Astrocyte of the spinal cord (primary cell): ENCODE results near the gene RANBP17.
"Not testable (repeated sequence)": the region's sequence is repeated elsewhere in the genome, so short reads cannot be mapped to it uniquely, and the experiment has no call there.

Experiments used
- DNase-seq: peaks from one replicate; pipeline ENCODE4 v3.0.0; 2011; ENCODE audit warnings: low read depth, low spot score
- H3K4me3 ChIP-seq: 2 replicates; pipeline ENCODE4 v1.5.1; 2011; ENCODE audit warnings: low read depth, mild to moderate bottlenecking, low read length, moderate library complexity
- in situ Hi-C: cut with HindIII; loops from 2 replicates; pipeline ENCODE4 v1.10.0; 2017; ENCODE audit warnings: low sequenced_read_pairs
- TF ChIP-seq, protein P1 (sequence below): IDR thresholded peaks from 2 replicates; pipeline ENCODE4 v1.5.1; 2012; ENCODE audit warnings: low read depth, mild to moderate bottlenecking, low read length, inconsistent platforms

Gene RANBP17

DNA sequence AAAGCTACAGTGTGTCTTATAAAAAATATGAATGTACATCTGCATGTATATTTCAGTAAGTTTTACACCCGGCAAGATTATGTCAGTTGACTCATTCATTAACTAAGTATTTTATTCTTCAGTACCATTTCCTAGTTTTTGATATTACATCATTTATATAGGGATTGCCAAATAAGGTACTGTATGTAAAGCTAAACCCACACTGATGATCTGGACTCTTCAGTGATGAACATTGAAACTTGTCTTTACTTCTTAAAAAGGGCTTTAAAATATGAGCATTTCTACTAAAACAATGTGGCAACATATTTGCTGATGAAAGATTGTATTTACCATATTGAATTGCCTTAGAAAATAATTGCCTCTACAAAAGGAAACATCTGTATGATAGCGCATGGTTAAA is 295.5 kb downstream of the RANBP17 start:
- DNase-seq, result no peak
- H3K4me3 ChIP-seq, result no peak overlapping the region
- in situ Hi-C loops, result no loop called here
- TF ChIP-seq, protein P1, sequence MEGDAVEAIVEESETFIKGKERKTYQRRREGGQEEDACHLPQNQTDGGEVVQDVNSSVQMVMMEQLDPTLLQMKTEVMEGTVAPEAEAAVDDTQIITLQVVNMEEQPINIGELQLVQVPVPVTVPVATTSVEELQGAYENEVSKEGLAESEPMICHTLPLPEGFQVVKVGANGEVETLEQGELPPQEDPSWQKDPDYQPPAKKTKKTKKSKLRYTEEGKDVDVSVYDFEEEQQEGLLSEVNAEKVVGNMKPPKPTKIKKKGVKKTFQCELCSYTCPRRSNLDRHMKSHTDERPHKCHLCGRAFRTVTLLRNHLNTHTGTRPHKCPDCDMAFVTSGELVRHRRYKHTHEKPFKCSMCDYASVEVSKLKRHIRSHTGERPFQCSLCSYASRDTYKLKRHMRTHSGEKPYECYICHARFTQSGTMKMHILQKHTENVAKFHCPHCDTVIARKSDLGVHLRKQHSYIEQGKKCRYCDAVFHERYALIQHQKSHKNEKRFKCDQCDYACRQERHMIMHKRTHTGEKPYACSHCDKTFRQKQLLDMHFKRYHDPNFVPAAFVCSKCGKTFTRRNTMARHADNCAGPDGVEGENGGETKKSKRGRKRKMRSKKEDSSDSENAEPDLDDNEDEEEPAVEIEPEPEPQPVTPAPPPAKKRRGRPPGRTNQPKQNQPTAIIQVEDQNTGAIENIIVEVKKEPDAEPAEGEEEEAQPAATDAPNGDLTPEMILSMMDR, result no peak

DNA sequence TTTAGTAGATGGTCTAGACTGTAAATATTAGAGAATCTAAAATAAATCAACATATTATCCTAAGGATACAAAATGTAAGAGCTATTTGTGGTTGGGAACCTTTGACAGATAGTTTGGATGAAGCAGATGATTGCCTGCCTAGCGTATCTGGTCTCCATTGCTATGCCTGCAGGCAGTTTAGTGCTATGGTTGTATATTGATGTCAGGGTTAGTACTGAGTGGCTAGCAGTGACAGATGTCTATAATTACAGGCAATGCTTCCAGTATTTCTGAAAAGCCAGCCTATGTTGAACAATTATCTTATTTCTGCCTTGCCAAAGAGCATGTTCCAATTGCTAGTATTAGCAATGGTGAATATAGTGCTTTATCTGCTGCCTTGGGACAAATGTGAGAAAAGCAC is 296.0 kb downstream of the RANBP17 start:
- TF ChIP-seq, protein P1, result no peak
- in situ Hi-C loops, result no loop called here
- no peak for DNase-seq
- H3K4me3 ChIP-seq, result no peak overlapping the region

DNA sequence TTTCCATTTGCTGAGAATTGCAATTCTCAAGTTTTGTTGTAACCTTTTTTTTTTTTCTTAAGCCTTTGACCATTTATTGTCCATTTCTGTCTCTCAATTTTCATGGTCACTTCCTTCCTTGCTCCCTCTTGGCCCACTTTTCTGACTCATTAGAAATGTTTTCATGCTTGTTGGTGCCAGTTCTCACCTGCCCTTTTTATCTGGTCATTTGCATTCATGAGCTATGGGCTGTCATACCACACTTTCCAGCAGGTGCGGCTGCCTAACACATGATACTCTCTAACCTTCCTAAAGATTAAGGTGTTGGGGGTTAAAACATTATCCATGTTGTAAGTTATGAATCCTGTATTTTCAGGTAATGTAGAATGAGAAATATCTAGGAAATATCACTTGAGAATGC is 296.8 kb downstream of the RANBP17 start:
- TF ChIP-seq, protein P1, result no peak
- DNase-seq, result no peak
- H3K4me3 ChIP-seq, result no peak overlapping the region
- in situ Hi-C loops, result no loop called here

DNA sequence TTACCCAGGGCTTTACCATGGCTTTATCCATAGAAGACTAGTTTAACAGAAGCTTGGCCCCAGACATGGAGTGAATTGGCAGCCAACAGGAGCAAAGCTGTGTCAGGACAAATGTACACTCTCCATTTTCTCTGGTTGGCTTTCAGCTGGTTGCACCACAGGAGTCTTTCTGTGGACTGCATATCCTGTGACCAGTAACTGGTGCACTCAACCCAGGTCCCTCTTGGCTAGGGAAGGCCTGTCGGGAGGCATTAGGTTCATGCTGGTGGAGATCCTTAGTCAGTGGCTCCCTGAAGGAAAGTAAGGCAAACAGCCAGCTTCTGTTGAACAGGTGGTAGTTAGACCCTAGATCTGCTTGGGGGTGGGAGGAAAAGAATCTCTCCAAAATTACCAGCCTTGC is 300.3 kb downstream of the RANBP17 start:
- in situ Hi-C loops, result no loop called here
- DNase-seq, result no peak
- TF ChIP-seq, protein P1, result no peak
- H3K4me3 ChIP-seq, result no peak overlapping the region

DNA sequence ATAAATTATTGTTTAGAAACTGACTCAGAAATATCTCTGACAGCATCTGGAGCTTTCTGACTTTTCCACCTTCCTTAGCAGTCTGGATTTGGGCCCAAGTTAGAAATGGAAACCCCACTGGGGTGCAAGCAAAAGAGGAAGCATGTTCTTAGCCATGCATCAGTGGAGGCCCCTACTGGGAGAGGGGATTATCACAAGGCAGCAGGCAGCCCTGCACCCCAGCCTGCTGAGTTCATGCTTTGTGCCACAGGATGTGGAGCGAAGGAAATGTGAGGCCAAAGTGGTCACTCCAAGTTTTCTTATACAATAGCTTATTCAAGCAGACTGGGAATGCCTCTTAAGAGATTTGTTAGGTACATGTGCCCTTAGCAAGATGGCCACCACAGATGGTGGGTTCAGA is 300.8 kb downstream of the RANBP17 start:
- in situ Hi-C loops, result no loop called here
- no peak overlapping the region for H3K4me3 ChIP-seq
- peak; percentile 48 for DNase-seq
- TF ChIP-seq, protein P1, result peak; percentile 63

DNA sequence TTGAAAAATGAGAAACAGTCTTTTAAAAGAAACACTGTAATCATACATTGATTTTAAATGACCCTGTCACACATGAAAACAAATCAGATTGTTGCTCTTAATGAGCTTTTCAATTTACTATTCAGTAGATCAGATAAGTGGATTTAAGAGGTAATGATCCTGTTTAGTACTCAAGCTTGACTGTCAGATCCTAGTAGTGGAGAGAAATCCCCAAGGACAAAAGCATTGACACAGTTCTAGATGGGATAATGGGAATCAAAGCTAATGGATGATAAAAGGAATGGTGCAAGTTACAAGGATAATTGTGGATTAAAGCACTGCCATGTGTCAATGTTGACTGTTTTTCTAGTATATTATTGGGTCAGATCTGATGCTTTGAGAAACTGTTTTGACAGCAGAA is 304.9 kb downstream of the RANBP17 start:
- TF ChIP-seq, protein P1, result no peak
- in situ Hi-C loops, result no loop called here
- DNase-seq, result no peak
- H3K4me3 ChIP-seq, result no peak overlapping the region

DNA sequence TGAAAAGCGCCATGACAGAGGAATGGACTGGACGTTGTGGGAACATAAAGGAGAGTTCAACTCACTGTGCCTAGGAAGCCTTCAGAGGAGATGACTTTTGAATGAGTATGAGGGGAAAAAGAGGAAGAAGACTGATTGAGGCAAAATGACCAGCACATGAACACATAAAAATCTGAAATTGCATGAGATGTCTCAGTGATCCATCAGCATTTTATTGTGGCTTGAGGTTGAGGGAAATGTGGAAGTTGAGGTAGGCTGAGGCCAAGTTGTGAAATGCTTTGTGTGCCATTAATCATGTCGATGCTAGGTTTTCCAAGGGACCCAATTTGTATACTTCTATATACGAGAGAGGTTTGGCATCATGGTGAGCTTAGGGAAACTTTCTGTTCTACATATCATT is 306.4 kb downstream of the RANBP17 start:
- TF ChIP-seq, protein P1, result no peak
- in situ Hi-C loops, result no loop called here
- DNase-seq, result no peak
- H3K4me3 ChIP-seq, result no peak overlapping the region

DNA sequence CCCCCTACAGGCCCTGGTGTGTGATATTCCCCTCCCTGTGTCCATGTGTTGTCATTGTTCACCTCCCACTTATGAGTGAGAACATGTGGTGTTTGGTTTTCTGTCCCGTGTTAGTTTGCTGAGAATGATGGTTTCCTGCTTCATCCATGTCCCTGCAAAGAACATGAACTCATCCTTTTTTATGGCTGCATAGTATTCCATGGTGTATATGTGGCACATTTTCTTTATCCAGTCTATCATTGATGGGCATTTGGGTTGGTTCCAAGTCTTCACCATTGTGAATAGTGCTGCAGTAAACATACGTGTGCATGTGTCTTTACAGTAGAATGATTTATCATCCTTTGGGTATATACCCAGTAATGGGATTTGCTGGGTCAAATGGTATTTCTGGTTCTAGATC is 313.1 kb downstream of the RANBP17 start:
- H3K4me3 ChIP-seq, DNase-seq, in situ Hi-C loops: not testable (repeated sequence)
